ENCODE results near the gene SYT4. TPM values are rescaled to one million over a fixed set of nuclear protein-coding genes. Genes with fewer than 3 reads are reported as not detected.

SYT4 gene
- total and polyA plus RNA-seq, 4 donors = 0.19 TPM; not detected in 3

DNA sequence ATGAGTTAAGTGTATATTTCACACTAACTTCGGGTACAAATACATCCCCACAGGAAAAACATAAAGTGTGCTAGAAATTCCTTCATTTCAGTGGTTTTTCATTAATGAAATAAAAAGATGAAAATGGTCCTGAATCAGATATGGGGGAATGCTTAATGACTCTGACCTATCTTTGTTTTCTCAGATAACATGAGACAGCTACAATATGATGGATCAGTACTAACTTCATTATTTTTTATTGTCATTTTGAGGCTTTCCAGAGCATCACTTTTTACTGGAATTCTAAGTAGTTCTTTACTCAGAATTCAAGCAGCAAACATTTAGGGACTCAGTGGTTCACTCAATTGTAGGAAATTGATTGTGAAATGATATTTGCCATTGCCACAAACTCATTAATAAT lies 2.8 kb downstream of the SYT4 start:
- H3K4me1 ChIP-seq (ENCODE audit: control insufficient read depth in 4 of 4, insufficient read depth in 4 of 4, low read length in 3 of 4) = peaks cover 0 to 4% (median 2%) of the 10 kb centered on the region in 4 donors
- H3K36me3 ChIP-seq (ENCODE audit: control insufficient read depth in 4 of 4, insufficient read depth in 3 of 4, low read depth in 1 of 4, low read length in 3 of 4) = no peaks in the 10 kb centered on the region
- no peaks in the 10 kb centered on the region for H3K9me3 ChIP-seq (ENCODE audit: control insufficient read depth in 4 of 4, low read length in 3 of 4)
- TF ChIP-seq RXRA (IDR thresholded peaks at IDR 0.05) = no peak
- TF ChIP-seq, protein P1, sequence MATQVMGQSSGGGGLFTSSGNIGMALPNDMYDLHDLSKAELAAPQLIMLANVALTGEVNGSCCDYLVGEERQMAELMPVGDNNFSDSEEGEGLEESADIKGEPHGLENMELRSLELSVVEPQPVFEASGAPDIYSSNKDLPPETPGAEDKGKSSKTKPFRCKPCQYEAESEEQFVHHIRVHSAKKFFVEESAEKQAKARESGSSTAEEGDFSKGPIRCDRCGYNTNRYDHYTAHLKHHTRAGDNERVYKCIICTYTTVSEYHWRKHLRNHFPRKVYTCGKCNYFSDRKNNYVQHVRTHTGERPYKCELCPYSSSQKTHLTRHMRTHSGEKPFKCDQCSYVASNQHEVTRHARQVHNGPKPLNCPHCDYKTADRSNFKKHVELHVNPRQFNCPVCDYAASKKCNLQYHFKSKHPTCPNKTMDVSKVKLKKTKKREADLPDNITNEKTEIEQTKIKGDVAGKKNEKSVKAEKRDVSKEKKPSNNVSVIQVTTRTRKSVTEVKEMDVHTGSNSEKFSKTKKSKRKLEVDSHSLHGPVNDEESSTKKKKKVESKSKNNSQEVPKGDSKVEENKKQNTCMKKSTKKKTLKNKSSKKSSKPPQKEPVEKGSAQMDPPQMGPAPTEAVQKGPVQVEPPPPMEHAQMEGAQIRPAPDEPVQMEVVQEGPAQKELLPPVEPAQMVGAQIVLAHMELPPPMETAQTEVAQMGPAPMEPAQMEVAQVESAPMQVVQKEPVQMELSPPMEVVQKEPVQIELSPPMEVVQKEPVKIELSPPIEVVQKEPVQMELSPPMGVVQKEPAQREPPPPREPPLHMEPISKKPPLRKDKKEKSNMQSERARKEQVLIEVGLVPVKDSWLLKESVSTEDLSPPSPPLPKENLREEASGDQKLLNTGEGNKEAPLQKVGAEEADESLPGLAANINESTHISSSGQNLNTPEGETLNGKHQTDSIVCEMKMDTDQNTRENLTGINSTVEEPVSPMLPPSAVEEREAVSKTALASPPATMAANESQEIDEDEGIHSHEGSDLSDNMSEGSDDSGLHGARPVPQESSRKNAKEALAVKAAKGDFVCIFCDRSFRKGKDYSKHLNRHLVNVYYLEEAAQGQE (IDR thresholded peaks at IDR 0.05) = no peak
- no peak for TF ChIP-seq GABPA (IDR thresholded peaks at IDR 0.05 in 1 of 2, conservative IDR thresholded peaks at IDR 0.05 in 1 of 2)
- TF ChIP-seq FOXA1 (IDR thresholded peaks at IDR 0.05) = no peak
- no peak for TF ChIP-seq HNF4A (conservative IDR thresholded peaks at IDR 0.05)
- TF ChIP-seq NR2F2 (IDR thresholded peaks at IDR 0.05) = no peak
- TF ChIP-seq, protein P2, sequence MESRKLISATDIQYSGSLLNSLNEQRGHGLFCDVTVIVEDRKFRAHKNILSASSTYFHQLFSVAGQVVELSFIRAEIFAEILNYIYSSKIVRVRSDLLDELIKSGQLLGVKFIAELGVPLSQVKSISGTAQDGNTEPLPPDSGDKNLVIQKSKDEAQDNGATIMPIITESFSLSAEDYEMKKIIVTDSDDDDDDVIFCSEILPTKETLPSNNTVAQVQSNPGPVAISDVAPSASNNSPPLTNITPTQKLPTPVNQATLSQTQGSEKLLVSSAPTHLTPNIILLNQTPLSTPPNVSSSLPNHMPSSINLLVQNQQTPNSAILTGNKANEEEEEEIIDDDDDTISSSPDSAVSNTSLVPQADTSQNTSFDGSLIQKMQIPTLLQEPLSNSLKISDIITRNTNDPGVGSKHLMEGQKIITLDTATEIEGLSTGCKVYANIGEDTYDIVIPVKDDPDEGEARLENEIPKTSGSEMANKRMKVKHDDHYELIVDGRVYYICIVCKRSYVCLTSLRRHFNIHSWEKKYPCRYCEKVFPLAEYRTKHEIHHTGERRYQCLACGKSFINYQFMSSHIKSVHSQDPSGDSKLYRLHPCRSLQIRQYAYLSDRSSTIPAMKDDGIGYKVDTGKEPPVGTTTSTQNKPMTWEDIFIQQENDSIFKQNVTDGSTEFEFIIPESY (IDR thresholded peaks at IDR 0.05) = no peak
- TF ChIP-seq, protein P3, sequence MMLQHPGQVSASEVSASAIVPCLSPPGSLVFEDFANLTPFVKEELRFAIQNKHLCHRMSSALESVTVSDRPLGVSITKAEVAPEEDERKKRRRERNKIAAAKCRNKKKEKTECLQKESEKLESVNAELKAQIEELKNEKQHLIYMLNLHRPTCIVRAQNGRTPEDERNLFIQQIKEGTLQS (IDR thresholded peaks at IDR 0.05) = no peak
- no peak for TF ChIP-seq YY1 (IDR thresholded peaks at IDR 0.05)
- H3K9ac ChIP-seq (ENCODE audit: low read depth in 1 of 2, low read length in 2 of 2) = no peak overlapping the region
- WGBS = 51% methylated on average over 1 of the region's 1 CpG
- H3K4me3 ChIP-seq (ENCODE audit: low read depth in 1 of 3, low read length in 3 of 3) = no peak overlapping the region
- DNase-seq (ENCODE audit: low spot score) = no peak
- peaks cover 0 to 8% (median 4%) of the 10 kb centered on the region in 4 donors for H3K27me3 ChIP-seq (ENCODE audit: control insufficient read depth in 4 of 4, insufficient read depth in 4 of 4, low read length in 3 of 4)
- no peak overlapping the region for H3K27ac ChIP-seq (ENCODE audit: low read depth in 1 of 2, low read length in 2 of 2)

DNA sequence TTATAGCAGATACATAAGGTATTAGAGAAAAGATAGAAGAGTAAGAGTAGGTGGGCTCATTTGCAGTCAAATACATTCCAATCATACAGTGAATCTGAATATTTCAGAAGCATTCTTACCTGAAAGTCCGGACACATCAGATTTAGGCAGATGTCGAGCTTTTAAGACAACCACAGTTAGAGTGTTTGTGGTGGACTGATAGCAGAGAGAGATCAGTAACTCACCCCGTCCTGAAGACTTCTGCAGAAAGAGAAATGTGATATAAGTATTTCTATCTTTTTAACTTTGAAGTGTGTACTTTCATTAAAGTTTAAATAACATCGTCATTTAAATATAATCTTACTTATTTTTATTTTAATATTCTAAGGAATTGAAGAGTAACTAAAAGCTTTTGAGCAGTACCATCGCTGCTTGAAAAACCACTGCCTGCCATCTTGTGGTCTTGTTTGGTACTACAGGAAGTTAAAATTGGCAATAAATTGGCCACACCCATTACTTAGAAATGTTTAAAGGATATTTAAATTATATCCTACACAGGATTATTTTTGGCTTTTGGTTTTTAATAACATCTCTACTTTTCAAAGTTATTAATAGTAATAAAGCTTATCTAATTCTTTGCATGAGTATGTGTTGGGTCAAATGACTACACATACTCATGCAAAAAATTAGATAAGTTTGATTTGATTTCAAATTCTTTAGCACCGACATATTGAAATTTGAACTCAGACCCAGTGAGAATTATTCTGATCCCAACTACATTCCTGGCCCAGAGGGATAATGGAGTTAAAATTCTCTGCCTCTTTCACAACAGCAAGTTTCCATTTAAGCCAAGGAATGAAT lies 5.5 kb downstream of the SYT4 start:
- 24% methylated on average over 6 of the region's 6 CpGs for WGBS
- DNase-seq (ENCODE audit: low spot score) = no peak
- Histone ChIP-seq H3K27me3 (ENCODE audit: control insufficient read depth in 4 of 4, insufficient read depth in 4 of 4, low read length in 3 of 4) (no peaks in the 10 kb centered on the region), H3K36me3 (ENCODE audit: control insufficient read depth in 4 of 4, insufficient read depth in 3 of 4, low read depth in 1 of 4, low read length in 3 of 4) (no peaks in the 10 kb centered on the region), H3K9me3 (ENCODE audit: control insufficient read depth in 4 of 4, low read length in 3 of 4) (no peaks in the 10 kb centered on the region), H3K4me3 (ENCODE audit: low read depth in 1 of 3, low read length in 3 of 3) (no peak overlapping the region), H3K27ac (ENCODE audit: low read depth in 1 of 2, low read length in 2 of 2) (no peak overlapping the region), H3K9ac (ENCODE audit: low read depth in 1 of 2, low read length in 2 of 2) (no peak overlapping the region), H3K4me1 (ENCODE audit: control insufficient read depth in 4 of 4, insufficient read depth in 4 of 4, low read length in 3 of 4) (no peaks in the 10 kb centered on the region)
- TF ChIP-seq, protein P4, sequence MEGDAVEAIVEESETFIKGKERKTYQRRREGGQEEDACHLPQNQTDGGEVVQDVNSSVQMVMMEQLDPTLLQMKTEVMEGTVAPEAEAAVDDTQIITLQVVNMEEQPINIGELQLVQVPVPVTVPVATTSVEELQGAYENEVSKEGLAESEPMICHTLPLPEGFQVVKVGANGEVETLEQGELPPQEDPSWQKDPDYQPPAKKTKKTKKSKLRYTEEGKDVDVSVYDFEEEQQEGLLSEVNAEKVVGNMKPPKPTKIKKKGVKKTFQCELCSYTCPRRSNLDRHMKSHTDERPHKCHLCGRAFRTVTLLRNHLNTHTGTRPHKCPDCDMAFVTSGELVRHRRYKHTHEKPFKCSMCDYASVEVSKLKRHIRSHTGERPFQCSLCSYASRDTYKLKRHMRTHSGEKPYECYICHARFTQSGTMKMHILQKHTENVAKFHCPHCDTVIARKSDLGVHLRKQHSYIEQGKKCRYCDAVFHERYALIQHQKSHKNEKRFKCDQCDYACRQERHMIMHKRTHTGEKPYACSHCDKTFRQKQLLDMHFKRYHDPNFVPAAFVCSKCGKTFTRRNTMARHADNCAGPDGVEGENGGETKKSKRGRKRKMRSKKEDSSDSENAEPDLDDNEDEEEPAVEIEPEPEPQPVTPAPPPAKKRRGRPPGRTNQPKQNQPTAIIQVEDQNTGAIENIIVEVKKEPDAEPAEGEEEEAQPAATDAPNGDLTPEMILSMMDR (IDR thresholded peaks at IDR 0.05; ENCODE audit: low read depth, low read length, missing input control) = peak; percentile 80
- TF ChIP-seq, protein P1 (IDR thresholded peaks at IDR 0.05) = no peak
- TF ChIP-seq RAD21 (IDR thresholded peaks at IDR 0.05) = peak; percentile 89 to 92

Data from liver (tissue), 9 donors.